D721Med (cell line): ENCODE measurements around the gene LAMA5.

ENCODE experiments used
- DNase-seq: peaks from one replicate; pipeline ENCODE4 v3.0.0; 2011; ENCODE audit warnings: low spot score; ENCODE audit not compliant: insufficient read length
- FAIRE-seq: peaks from 2 replicates; lab custom pipeline; 2011; peaks lifted over from hg19 to GRCh38; lab: Jason Lieb, UNC
- CTCF ChIP-seq: IDR thresholded peaks from 2 replicates; pipeline ENCODE4 v1.5.1; 2012; ENCODE audit warnings: mild to moderate bottlenecking, control low read depth; ENCODE audit not compliant: insufficient read depth; ENCODE audit errors: missing control alignments

The LAMA5 gene

DNA sequence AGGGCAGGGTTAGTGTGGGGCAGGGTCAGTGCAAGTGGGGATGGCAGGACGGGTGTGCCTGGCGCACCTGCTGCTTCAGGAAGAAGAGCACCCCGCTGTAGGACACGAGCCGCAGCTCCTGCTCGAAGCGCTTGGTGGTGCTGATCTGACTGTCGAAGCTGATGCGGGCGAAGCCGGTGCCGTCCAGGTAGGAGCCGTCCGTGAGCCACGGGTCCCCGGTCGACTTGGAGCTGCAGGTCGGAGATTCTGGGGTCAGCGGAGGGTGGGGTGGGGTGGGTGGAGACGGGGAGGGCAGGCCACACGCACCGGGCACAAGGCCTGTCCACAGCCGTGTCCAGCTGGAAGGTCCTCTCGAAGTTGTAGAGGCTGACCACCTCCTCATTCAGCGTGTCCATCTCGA, 54.1 kb downstream of the LAMA5 start:
- TF ChIP-seq CTCF: no peak
- no peak for FAIRE-seq

GRCh38 chr20:62312662-62312977, 54.5 kb downstream of the LAMA5 start:
- FAIRE-seq: no peak
- no peak for DNase-seq
- TF ChIP-seq CTCF: no peak

More for the DNA sequence above, 54.1 kb downstream of the LAMA5 start:
- no peak for DNase-seq

GRCh38 chr20:62311832-62312661, 55.1 kb downstream of the LAMA5 start:
- TF ChIP-seq CTCF: no peak
- FAIRE-seq: no peak
- DNase-seq: no peak

GRCh38 chr20:62311150-62311549, 56.0 kb downstream of the LAMA5 start:
- no peak for FAIRE-seq
- no peak for DNase-seq
- no peak for TF ChIP-seq CTCF

GRCh38 chr20:62310757-62311121, 56.4 kb downstream of the LAMA5 start:
- no peak for TF ChIP-seq CTCF
- FAIRE-seq (no peak), DNase-seq (no peak)

DNA sequence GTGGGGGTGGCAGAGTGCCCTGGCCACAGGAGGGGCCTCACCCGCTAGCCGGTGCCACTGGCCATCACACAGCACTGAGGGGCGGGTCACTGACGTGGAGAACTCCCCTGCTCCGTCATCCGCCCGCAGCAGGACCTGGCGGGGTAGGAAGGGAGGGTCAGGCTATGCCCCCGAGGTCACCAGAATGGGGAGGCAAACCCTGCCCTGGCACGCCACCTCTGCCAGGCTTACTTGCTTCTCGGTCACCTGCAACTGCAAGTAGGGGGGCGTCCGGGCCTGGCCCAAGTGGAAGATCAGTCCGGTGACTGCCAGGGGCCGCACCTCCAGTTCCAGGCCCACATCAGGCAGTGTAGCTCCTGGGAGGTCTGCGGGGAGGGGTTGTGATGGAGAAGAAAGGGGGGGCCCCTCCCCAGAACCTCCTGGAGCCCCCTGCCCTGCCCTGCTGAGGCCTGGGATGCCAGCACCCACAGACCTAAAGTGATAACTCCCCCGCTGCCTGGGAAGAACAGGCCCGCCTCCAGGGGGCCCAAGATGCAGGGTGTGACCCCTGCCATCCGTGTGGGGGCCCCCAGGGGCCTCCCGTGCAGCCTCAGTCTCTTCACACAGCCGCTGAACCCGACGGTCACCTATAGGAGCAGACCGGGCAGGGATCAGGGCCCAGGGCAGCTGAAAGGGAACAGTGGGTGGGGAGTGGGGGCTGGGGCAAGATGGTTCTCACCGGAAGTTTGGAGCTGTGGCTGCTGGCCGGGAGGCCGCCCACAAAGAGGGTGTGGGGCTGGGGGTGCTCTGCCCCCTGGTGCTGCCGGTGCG, 57.0 kb downstream of the LAMA5 start:
- no peak for TF ChIP-seq CTCF
- DNase-seq: no peak
- FAIRE-seq: no peak
